Measurements from ENCODE around the gene RARRES2.
"Not testable (repeated sequence)": the region's sequence is repeated elsewhere in the genome, so short reads cannot be mapped to it uniquely, and the experiment has no call there.

Gene RARRES2

GRCh38 chr7:150313367-150313809, 28.0 kb downstream of the RARRES2 start:
- no peak overlapping the region for H3K4me3 ChIP-seq (ENCODE audit: low read length)
- H3K9me2 ChIP-seq (replicated peaks; ENCODE audit: control insufficient read depth, low read length) = no peaks in the 10 kb centered on the region
- H4K20me1 ChIP-seq (ENCODE audit: control insufficient read depth, insufficient read depth, low read depth, low read length) = no peaks in the 10 kb centered on the region; the same call in 1 of the 2 replicates
- H3F3A ChIP-seq (ENCODE audit: control insufficient read depth, insufficient read depth) = no peaks in the 10 kb centered on the region
- H3K36me3 ChIP-seq (ENCODE audit: control insufficient read depth, low read length) = no peaks in the 10 kb centered on the region
- TF ChIP-seq CTCF (IDR thresholded peaks at IDR 0.05; ENCODE audit: low read depth, low read length, poor library complexity, severe bottlenecking) (no peak), EZH2phosphoT487 (IDR thresholded peaks at IDR 0.05; ENCODE audit: borderline replicate concordance, low read length) (no peak)
- no peak overlapping the region for H3K4me2 ChIP-seq (ENCODE audit: low read length)
- H3K9me3 ChIP-seq (ENCODE audit: control insufficient read depth, insufficient read depth, low read length) = no peaks in the 10 kb centered on the region
- H3K79me2 ChIP-seq (ENCODE audit: control insufficient read depth, low read length) = no peaks in the 10 kb centered on the region
- H3K4me1 ChIP-seq (ENCODE audit: control insufficient read depth, low read length) = no peaks in the 10 kb centered on the region
- H3K27ac ChIP-seq (ENCODE audit: low read depth, low read length) = no peak overlapping the region
- no peaks in the 10 kb centered on the region for H3K27me3 ChIP-seq (ENCODE audit: control insufficient read depth, low read length)

DNA sequence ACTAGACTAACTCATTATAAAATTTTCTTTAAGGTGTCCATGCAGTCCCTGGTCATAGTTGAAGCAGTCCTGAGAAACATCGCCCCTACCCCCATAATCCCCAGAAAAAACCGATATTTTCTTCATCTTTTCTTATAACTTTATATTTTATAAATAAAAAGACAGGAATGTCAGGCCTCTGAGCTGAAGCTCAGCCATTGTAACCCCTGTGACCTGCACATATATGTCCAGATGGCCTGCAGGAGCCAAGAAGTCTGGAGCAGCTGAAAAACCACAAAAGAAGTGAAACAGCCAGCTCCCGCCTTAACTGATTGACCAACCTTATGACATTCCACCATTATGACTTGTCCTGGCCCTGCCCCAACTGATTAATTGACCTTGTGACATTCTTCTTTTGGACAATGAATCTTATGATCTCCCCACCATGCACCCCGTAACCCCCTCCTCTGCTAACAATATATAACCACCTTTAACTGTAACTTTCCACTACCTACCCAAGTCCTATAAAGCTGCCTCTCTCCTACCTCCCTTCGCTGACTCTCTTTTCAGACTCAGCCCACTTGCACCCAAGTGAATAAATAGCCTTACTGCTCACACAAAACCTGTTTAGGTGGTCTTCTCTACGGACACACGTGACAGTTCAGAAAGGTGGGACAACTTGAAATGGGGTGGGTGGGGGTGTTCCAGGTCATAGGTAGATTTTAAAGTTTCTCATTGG, 28.6 kb downstream of the RARRES2 start:
- not testable (repeated sequence) for H3K4me1 ChIP-seq (ENCODE audit: control insufficient read depth, low read length); H3K9me3 ChIP-seq (ENCODE audit: control insufficient read depth, insufficient read depth, low read length); H3K4me3 ChIP-seq (ENCODE audit: low read length); H3K4me2 ChIP-seq (ENCODE audit: low read length); H3K27ac ChIP-seq (ENCODE audit: low read depth, low read length); H3K36me3 ChIP-seq (ENCODE audit: control insufficient read depth, low read length); H3K9me2 ChIP-seq (replicated peaks; ENCODE audit: control insufficient read depth, low read length); H3K27me3 ChIP-seq (ENCODE audit: control insufficient read depth, low read length); H3F3A ChIP-seq (ENCODE audit: control insufficient read depth, insufficient read depth); H4K20me1 ChIP-seq (ENCODE audit: control insufficient read depth, insufficient read depth, low read depth, low read length); H3K79me2 ChIP-seq (ENCODE audit: control insufficient read depth, low read length)

GRCh38 chr7:150311711-150312110, 29.7 kb downstream of the RARRES2 start:
- Histone ChIP-seq H3F3A (ENCODE audit: control insufficient read depth, insufficient read depth) (no peaks in the 10 kb centered on the region), H3K79me2 (ENCODE audit: control insufficient read depth, low read length) (no peaks in the 10 kb centered on the region), H3K9me3 (ENCODE audit: control insufficient read depth, insufficient read depth, low read length) (no peaks in the 10 kb centered on the region), H3K4me1 (ENCODE audit: control insufficient read depth, low read length) (no peaks in the 10 kb centered on the region), H3K27ac (ENCODE audit: low read depth, low read length) (no peak overlapping the region), H3K9me2 (replicated peaks; ENCODE audit: control insufficient read depth, low read length) (no peaks in the 10 kb centered on the region), H3K36me3 (ENCODE audit: control insufficient read depth, low read length) (no peaks in the 10 kb centered on the region), H4K20me1 (ENCODE audit: control insufficient read depth, insufficient read depth, low read depth, low read length) (no peaks in the 10 kb centered on the region; the same call in 1 of the 2 replicates), H3K4me3 (ENCODE audit: low read length) (no peak overlapping the region), H3K4me2 (ENCODE audit: low read length) (no peak overlapping the region), H3K27me3 (ENCODE audit: control insufficient read depth, low read length) (0 out of 2 replicates have a peak, but pooled peaks cover 3% of the 10 kb centered on the region)
- no peak for TF ChIP-seq CTCF (IDR thresholded peaks at IDR 0.05; ENCODE audit: low read depth, low read length, poor library complexity, severe bottlenecking)
- no peak for TF ChIP-seq EZH2phosphoT487 (IDR thresholded peaks at IDR 0.05; ENCODE audit: borderline replicate concordance, low read length)

DNA sequence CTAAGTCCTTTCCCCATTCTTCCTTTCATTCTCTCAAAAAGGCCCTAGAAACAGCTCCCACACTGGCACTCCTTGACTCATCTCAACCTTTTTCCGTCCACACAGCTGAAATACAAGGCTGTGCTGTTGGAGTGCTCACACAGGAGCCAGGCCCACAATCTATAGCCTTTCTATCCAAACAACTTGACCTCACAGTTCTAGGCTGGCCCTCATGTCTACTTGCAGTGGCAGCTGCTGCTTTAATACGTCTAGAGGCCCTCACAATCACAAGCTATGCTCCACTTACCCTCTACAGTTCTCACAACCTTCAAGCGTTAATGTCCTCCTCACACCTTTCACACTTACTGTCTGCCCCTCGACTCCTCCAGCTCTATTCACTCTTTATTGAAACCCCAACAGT, 30.3 kb downstream of the RARRES2 start:
- no peak overlapping the region for H3K4me2 ChIP-seq (ENCODE audit: low read length)
- 0 out of 2 replicates have a peak, but pooled peaks cover 3% of the 10 kb centered on the region for H3K27me3 ChIP-seq (ENCODE audit: control insufficient read depth, low read length)
- no peaks in the 10 kb centered on the region for H3K4me1 ChIP-seq (ENCODE audit: control insufficient read depth, low read length)
- H3F3A ChIP-seq (ENCODE audit: control insufficient read depth, insufficient read depth) = no peaks in the 10 kb centered on the region
- H4K20me1 ChIP-seq (ENCODE audit: control insufficient read depth, insufficient read depth, low read depth, low read length) = no peaks in the 10 kb centered on the region; the same call in 1 of the 2 replicates
- H3K79me2 ChIP-seq (ENCODE audit: control insufficient read depth, low read length) = no peaks in the 10 kb centered on the region
- H3K9me3 ChIP-seq (ENCODE audit: control insufficient read depth, insufficient read depth, low read length) = no peaks in the 10 kb centered on the region
- TF ChIP-seq CTCF (IDR thresholded peaks at IDR 0.05; ENCODE audit: low read depth, low read length, poor library complexity, severe bottlenecking) = no peak
- H3K9me2 ChIP-seq (replicated peaks; ENCODE audit: control insufficient read depth, low read length) = no peaks in the 10 kb centered on the region
- H3K4me3 ChIP-seq (ENCODE audit: low read length) = no peak overlapping the region
- no peak overlapping the region for H3K27ac ChIP-seq (ENCODE audit: low read depth, low read length)
- no peaks in the 10 kb centered on the region for H3K36me3 ChIP-seq (ENCODE audit: control insufficient read depth, low read length)

All from DOHH2 (cell line).